Neural progenitor cell (in vitro differentiated cells): ENCODE results near the gene SLC25A52.

ENCODE experiments used
- CTCF ChIP-seq: fragments of 200-600 bp; sonication (generic); IDR thresholded peaks from 2 replicates; pipeline ENCODE4 v1.5.1; 2017; ENCODE audit warnings: antibody characterized with exemption, mild to moderate bottlenecking
- EZH2phosphoT487 ChIP-seq: fragments of 200-600 bp; sonication (generic); IDR thresholded peaks from 2 replicates; pipeline ENCODE4 v1.6.1; 2017; ENCODE audit warnings: antibody characterized with exemption

- TF ChIP-seq CTCF (no peak), EZH2phosphoT487 (no peak)
These were observed 40.4 kb upstream of the SLC25A52 start for GRCh38 chr18:31801078-31801477.
